Endothelial cell of umbilical vein (primary cell): Measurements from ENCODE around the gene TRIM68. TPM values are rescaled to one million over a fixed set of nuclear protein-coding genes. Genes with fewer than 3 reads are reported as not detected.

Experiments
- BruUV-seq: library from RNA; stranded (reverse); fragments of 400-500 nt; replicated peaks from 2 replicates; lab custom pipeline; 2021; lab: Mats Ljungman, UMichigan
- CTCF ChIA-PET: fragments of 300-600, 350-600 bp; sonication (Branson Sonifier 250); formaldehyde crosslinking; loops from one replicate; lab custom pipeline; 2021; ENCODE audit warnings: antibody characterized with exemption, inconsistent platforms; lab: Charles Lee
- POLR2A ChIA-PET: fragments of 300-600, 350-600 bp; sonication (Branson Sonifier 250); formaldehyde crosslinking; loops from one replicate; lab custom pipeline; 2021; ENCODE audit warnings: antibody characterized with exemption, inconsistent platforms; lab: Charles Lee
- DNase-seq: peaks from one replicate; pipeline ENCODE4 v3.0.0-alpha.2; 2011; ENCODE audit warnings: low read depth, low spot score
- FAIRE-seq: peaks from 2 replicates; lab custom pipeline; 2011; peaks lifted over from hg19 to GRCh38; lab: Jason Lieb, UNC
- H2AFZ ChIP-seq: 2 replicates; pipeline ENCODE4 v1.6.0; 2012; ENCODE audit warnings: low read depth, low read length, control low read depth, inconsistent platforms
- H3K27ac ChIP-seq: 2 replicates; pipeline ENCODE4 v1.5.1; 2011; ENCODE audit warnings: low read depth, mild to moderate bottlenecking, control low read depth, low read length, moderate library complexity; ENCODE audit not compliant: insufficient read depth
- H3K27me3 ChIP-seq, 2 experiments: 2 replicates each; pipeline versions ENCODE4 v1.6.0 to v1.6.1; 2011; ENCODE audit warnings: low read length in 2 of 2, mixed read lengths in 1 of 2; ENCODE audit not compliant: control insufficient read depth in 2 of 2, insufficient read depth in 2 of 2
- H3K36me3 ChIP-seq, 2 experiments: 2 replicates in 1 of 2; 3 replicates in 1 of 2; pipeline ENCODE4 v1.5.1; 2011; ENCODE audit warnings: low read length in 2 of 2, mild to moderate bottlenecking in 1 of 2, moderate library complexity in 1 of 2; ENCODE audit not compliant: control insufficient read depth in 2 of 2, insufficient read depth in 2 of 2; ENCODE audit errors: extremely low read depth in 1 of 2
- H3K4me1 ChIP-seq: 3 replicates; pipeline ENCODE4 v1.5.1; 2011; ENCODE audit warnings: mild to moderate bottlenecking, low read length; ENCODE audit not compliant: control insufficient read depth, insufficient read depth; ENCODE audit errors: extremely low read depth
- H3K4me2 ChIP-seq: 2 replicates; pipeline ENCODE4 v1.6.1; 2011; ENCODE audit warnings: low read length, control low read depth, mixed read lengths; ENCODE audit not compliant: insufficient read depth
- H3K4me3 ChIP-seq, 3 experiments: fragments of 200-600 bp in 1 of 3; sonication (generic), shearing (Covaris generic) in 1 of 3; replicated peaks in 1 of 3; 2 replicates each; pipeline ENCODE4 v1.5.1; 2011 to 2016; ENCODE audit warnings: control low read depth in 3 of 3, low read length in 3 of 3, mild to moderate bottlenecking in 2 of 3, inconsistent platforms in 1 of 3, low read depth in 1 of 3, moderate library complexity in 1 of 3; ENCODE audit not compliant: insufficient read depth in 1 of 3
- H3K79me2 ChIP-seq: 2 replicates; pipeline ENCODE4 v1.6.0; 2012; ENCODE audit warnings: low read length, inconsistent platforms; ENCODE audit not compliant: control insufficient read depth, insufficient read depth
- H3K9ac ChIP-seq: replicated peaks from 2 replicates; pipeline ENCODE3; 2011; ENCODE audit warnings: low read length, control low read depth; ENCODE audit not compliant: insufficient read depth; ENCODE audit errors: extremely low read depth
- H3K9me1 ChIP-seq: replicated peaks from 3 replicates; pipeline ENCODE4 v1.6.0; 2011; ENCODE audit warnings: mild to moderate bottlenecking, low read length; ENCODE audit not compliant: control insufficient read depth, insufficient read depth; ENCODE audit errors: extremely low read depth
- H3K9me3 ChIP-seq: replicated peaks from 2 replicates; pipeline ENCODE4 v1.5.1; 2012; ENCODE audit warnings: low read length, inconsistent platforms; ENCODE audit not compliant: control insufficient read depth, insufficient read depth
- H4K20me1 ChIP-seq: replicated peaks from 2 replicates; pipeline ENCODE3; 2011; ENCODE audit warnings: mild to moderate bottlenecking, low read length; ENCODE audit not compliant: control insufficient read depth, insufficient read depth; ENCODE audit errors: extremely low read depth
- EZH2 ChIP-seq: IDR thresholded peaks from 2 replicates; pipeline ENCODE4 v1.6.1; 2012; ENCODE audit warnings: borderline replicate concordance, low read depth, mild to moderate bottlenecking, moderate library complexity, low read length, inconsistent platforms; ENCODE audit not compliant: severe bottlenecking
- FOS ChIP-seq: IDR thresholded peaks from 2 replicates; pipeline ENCODE4 v1.6.1; 2011; ENCODE audit warnings: mild to moderate bottlenecking, low read length, moderate library complexity, borderline replicate concordance; ENCODE audit not compliant: insufficient read depth
- GATA2 ChIP-seq: IDR thresholded peaks from 2 replicates; pipeline ENCODE4 v1.7.0; 2011; ENCODE audit warnings: low read depth, mild to moderate bottlenecking, moderate library complexity, mixed read lengths, low read length; ENCODE audit not compliant: insufficient read length, insufficient read depth
- JUN ChIP-seq: IDR thresholded peaks from 2 replicates; pipeline ENCODE4 v1.6.1; 2011; ENCODE audit warnings: borderline replicate concordance, low read depth; ENCODE audit not compliant: insufficient read length, insufficient read depth
- MAX ChIP-seq: IDR thresholded peaks from 2 replicates; pipeline ENCODE4 v1.6.1; 2011; ENCODE audit not compliant: insufficient read depth, insufficient read length
- MYC ChIP-seq: IDR thresholded peaks from one replicate; pipeline ENCODE4 v1.6.1; 2011; ENCODE audit warnings: mild to moderate bottlenecking, low read depth, low read length
- POLR2AphosphoS5 ChIP-seq: IDR thresholded peaks from 2 replicates; pipeline ENCODE4 v1.6.1; 2012; ENCODE audit warnings: low read depth, mild to moderate bottlenecking, control low read depth, low read length, moderate library complexity; ENCODE audit not compliant: insufficient read depth
- dilution Hi-C: fragments of 300-500 bp; cut with MboI; formaldehyde crosslinking; loops from one replicate; pipeline ENCODE4 v1.15.0; 2019; ENCODE audit warnings: low sequenced_read_pairs; ENCODE audit not compliant: extremely low pct_ligation_motif_present
- intact Hi-C: fragments of 100-400 bp; cut with micrococcal nuclease; formaldehyde crosslinking; loops from one replicate; pipeline ENCODE4 v1.10.0; 2022
- polyA plus RNA-seq, 4 experiments: library from polyadenylated mRNA; depleted of rRNA in 3 of 4; stranded (reverse) in 3 of 4; unstranded in 1 of 4; fragments of >200 nt; gene quantifications; 2 replicates each; pipeline versions ENCODE4 v1.2.1 to v1.2.3, GENCODE V29; 2011 to 2012; ENCODE audit warnings: missing spikeins in 1 of 4
- total RNA-seq: library from RNA; stranded (reverse); gene quantifications from 2 replicates; pipeline ENCODE4 v1.2.3, GENCODE V29; 2021

The TRIM68 gene
- total and polyA plus RNA-seq, 2 donors (not counting 3 experiments of a cell fraction or from before 2014, with no cell fraction given) = 8.1 to 11.3 TPM

- H3K36me3 ChIP-seq = no peaks in the 10 kb centered on the region
- intact Hi-C loops (no loop called here), dilution Hi-C loops (no loop called here)
- H3K4me2 ChIP-seq = no peak overlapping the region
- H3K9me1 ChIP-seq = no peaks in the 10 kb centered on the region
- no peak for TF ChIP-seq MYC
- no peak for TF ChIP-seq POLR2AphosphoS5
- no peak for TF ChIP-seq JUN
- TF ChIP-seq GATA2 = no peak
- TF ChIP-seq FOS = no peak
- no peak for TF ChIP-seq MAX
- no peak for TF ChIP-seq EZH2
- no peaks in the 10 kb centered on the region for H3K27me3 ChIP-seq
- H4K20me1 ChIP-seq = no peaks in the 10 kb centered on the region
- no peak overlapping the region for H3K9ac ChIP-seq
- ChIA-PET POLR2A (no interaction called here), CTCF (interaction anchor here (2.3 kb wide), 1 partner anchor 373 kb away, joined by 8 read pairs; no protein-coding TSS in a partner anchor)
- H3K4me1 ChIP-seq = no peaks in the 10 kb centered on the region
- BruUV-seq = no TSS peak
- no peak overlapping the region for H3K27ac ChIP-seq
- no peaks in the 10 kb centered on the region for H3K79me2 ChIP-seq
- no peak overlapping the region for H2AFZ ChIP-seq
- DNase-seq (no peak), FAIRE-seq (no peak)
- H3K9me3 ChIP-seq = no peaks in the 10 kb centered on the region
- H3K4me3 ChIP-seq = no peak overlapping the region
Observed at GRCh38 chr11:4560467-4560866, 47.6 kb downstream of the TRIM68 start.
